Stomach (tissue), 9 donors: ENCODE results near the gene PDE4D. TPM values are rescaled to one million over a fixed set of nuclear protein-coding genes. Genes with fewer than 3 reads are reported as not detected.

ENCODE experiments used
- DNase-seq, 2 donors: peaks; one replicate each; pipeline versions ENCODE4 v3.0.0 to v3.0.0-alpha.2; 2013 to 2019
- H3K27ac ChIP-seq, 5 donors: fragments of 200-600 bp in 4 of 5; sonication (generic) in 4 of 5; one replicate each; pipeline ENCODE4 v1.5.1; 2013 to 2019; ENCODE audit warnings: mild to moderate bottlenecking in 1 of 5, moderate library complexity in 1 of 5
- H3K27me3 ChIP-seq, 3 donors: fragments of 200-600 bp; sonication (generic); one replicate each; pipeline ENCODE4 v1.5.1; 2017 to 2019; ENCODE audit warnings: mixed run types in 1 of 3
- H3K36me3 ChIP-seq, 4 donors: fragments of 200-600 bp; sonication (generic); 1 replicate in 3 of 4; 2 replicates in 1 of 4; pipeline ENCODE4 v1.5.1; 2016 to 2019
- H3K4me1 ChIP-seq, 4 donors: fragments of 200-600 bp; sonication (generic); one replicate each; pipeline ENCODE4 v1.5.1; 2016 to 2019
- H3K4me3 ChIP-seq, 4 donors: fragments of 200-600 bp; sonication (generic) in 3 of 4; one replicate each; pipeline ENCODE4 v1.5.1; 2016 to 2019; ENCODE audit warnings: mild to moderate bottlenecking in 1 of 4
- H3K9me3 ChIP-seq, 4 donors: fragments of 200-600 bp; sonication (generic); one replicate each; pipeline ENCODE4 v1.5.1; 2016 to 2019
- EP300 ChIP-seq: sonication (generic); formaldehyde crosslinking; IDR thresholded peaks from one replicate; pipeline ENCODE4 v1.6.1; 2017; ENCODE audit warnings: antibody characterized with exemption
- POLR2A ChIP-seq, 4 donors: fragments of 450-650 bp; IDR thresholded peaks; one replicate each; pipeline ENCODE4 v1.6.1; 2016; ENCODE audit warnings: antibody characterized with exemption in 4 of 4, control low read depth in 2 of 4, mild to moderate bottlenecking in 1 of 4, moderate library complexity in 1 of 4
- POLR2AphosphoS5 ChIP-seq, 3 donors: sonication (generic); formaldehyde crosslinking; IDR thresholded peaks; one replicate each; pipeline ENCODE4 v1.6.1; 2016; ENCODE audit warnings: antibody characterized with exemption in 3 of 3
- WGBS, 5 donors: extraction: QIAGEN DNeasy Blood & Tissue Kit in 3 of 5; methylation state at CpG; one replicate each; pipeline versions ENCODE4 v1.1.5 to v1.1.7; 2013 to 2018; 5-methylcytosine and 5-hydroxymethylcytosine counted together
- intact Hi-C: fragments of 100-400 bp; cut with DNase I; formaldehyde crosslinking; loops from one replicate; pipeline ENCODE4 v1.15.1; 2023; ENCODE audit warnings: low total_unique reads
- polyA plus RNA-seq, 3 donors: library from polyadenylated mRNA; stranded (reverse); fragments of 200-250 nt; gene quantifications; one replicate each; pipeline ENCODE4 v1.2.3, GENCODE V29; 2013
- total RNA-seq, 5 donors: library from RNA; depleted of rRNA; stranded (reverse); fragments of >200 nt; gene quantifications; one replicate each; pipeline versions ENCODE4 v1.1.0 to v1.2.3, GENCODE V29; 2014 to 2016
- TF ChIP-seq, protein P1 (sequence below), 7 experiments: fragments of 450-650 bp in 4 of 7; fragments of 200-600 bp in 3 of 7; sonication (generic) in 3 of 7; IDR thresholded peaks; one replicate each; pipeline ENCODE4 v1.5.1; 2016 to 2019; ENCODE audit warnings: antibody characterized with exemption in 7 of 7, control low read depth in 2 of 7, mild to moderate bottlenecking in 1 of 7
- donor health status: healthy with polysubstance abuse.
- donor health status: Bipolar disorder and iron deficiency.
- donor health status: healthy.

Gene PDE4D
- total and polyA plus RNA-seq, 8 donors: 3.1 to 147 (median 97.3) TPM

DNA sequence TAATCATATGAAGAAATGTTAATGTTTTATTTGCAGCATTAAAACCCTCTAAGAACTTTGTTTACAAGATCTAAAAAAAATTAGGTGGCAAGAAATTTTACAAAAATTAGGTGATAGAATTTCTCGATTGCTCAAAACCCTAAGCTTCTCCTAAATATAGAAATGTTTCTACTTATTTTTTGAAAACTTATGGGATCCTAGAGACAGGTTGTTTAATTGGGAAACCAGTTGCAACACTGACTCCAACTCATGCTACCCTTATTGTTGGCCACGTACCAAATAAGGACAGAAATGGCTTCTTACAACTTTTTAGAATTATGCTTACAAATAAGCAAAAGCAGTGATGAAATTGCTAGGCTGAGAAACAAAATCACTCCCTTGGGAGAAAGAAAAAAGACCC lies 531.1 kb downstream of the PDE4D start:
- TF ChIP-seq POLR2A (IDR thresholded peaks at IDR 0.05) (no peak), EP300 (no peak)
- TF ChIP-seq, protein P1, sequence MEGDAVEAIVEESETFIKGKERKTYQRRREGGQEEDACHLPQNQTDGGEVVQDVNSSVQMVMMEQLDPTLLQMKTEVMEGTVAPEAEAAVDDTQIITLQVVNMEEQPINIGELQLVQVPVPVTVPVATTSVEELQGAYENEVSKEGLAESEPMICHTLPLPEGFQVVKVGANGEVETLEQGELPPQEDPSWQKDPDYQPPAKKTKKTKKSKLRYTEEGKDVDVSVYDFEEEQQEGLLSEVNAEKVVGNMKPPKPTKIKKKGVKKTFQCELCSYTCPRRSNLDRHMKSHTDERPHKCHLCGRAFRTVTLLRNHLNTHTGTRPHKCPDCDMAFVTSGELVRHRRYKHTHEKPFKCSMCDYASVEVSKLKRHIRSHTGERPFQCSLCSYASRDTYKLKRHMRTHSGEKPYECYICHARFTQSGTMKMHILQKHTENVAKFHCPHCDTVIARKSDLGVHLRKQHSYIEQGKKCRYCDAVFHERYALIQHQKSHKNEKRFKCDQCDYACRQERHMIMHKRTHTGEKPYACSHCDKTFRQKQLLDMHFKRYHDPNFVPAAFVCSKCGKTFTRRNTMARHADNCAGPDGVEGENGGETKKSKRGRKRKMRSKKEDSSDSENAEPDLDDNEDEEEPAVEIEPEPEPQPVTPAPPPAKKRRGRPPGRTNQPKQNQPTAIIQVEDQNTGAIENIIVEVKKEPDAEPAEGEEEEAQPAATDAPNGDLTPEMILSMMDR (IDR thresholded peaks at IDR 0.05): no peak
- intact Hi-C loops: no loop called here
- peaks cover 10 to 18% (median 14%) of the 10 kb centered on the region in 4 donors for H3K4me1 ChIP-seq

DNA sequence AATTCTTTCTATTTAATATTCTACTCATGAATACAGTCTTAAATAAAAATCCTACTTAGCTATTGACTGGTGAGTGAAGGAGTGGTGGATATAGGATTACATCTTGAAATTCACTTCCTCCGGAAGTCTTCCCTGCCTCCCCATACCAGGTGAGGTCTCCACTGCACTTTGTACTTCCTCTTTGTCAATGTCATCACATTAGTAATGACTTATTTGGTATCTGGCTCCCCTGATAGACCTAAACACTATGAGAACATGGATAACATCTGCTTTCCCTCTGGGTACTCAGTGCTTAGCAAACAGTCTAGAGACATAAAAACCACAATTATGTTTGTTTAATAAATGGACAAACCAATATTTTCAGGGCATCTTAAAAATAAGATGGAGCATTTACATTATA lies 532.1 kb downstream of the PDE4D start:
- no peaks in the 10 kb centered on the region for H3K27me3 ChIP-seq
- no peak for DNase-seq
- 86 to 92% (median 89%) methylated on average over 1 of the region's 1 CpG for WGBS, 5 donors
- H3K4me1 ChIP-seq: peaks cover 16 to 27% (median 21%) of the 10 kb centered on the region in 4 donors
- intact Hi-C loops: no loop called here
- H3K36me3 ChIP-seq: no peaks in the 10 kb centered on the region
- H3K9me3 ChIP-seq: no peaks in the 10 kb centered on the region
- H3K4me3 ChIP-seq: no peak overlapping the region
- no peak overlapping the region for H3K27ac ChIP-seq
- TF ChIP-seq POLR2AphosphoS5 (IDR thresholded peaks at IDR 0.05): no peak
- TF ChIP-seq, protein P1 (IDR thresholded peaks at IDR 0.05): no peak
- TF ChIP-seq EP300: no peak
- TF ChIP-seq POLR2A (IDR thresholded peaks at IDR 0.05): no peak

More for the DNA sequence above, 531.1 kb downstream of the PDE4D start:
- Histone ChIP-seq H3K27me3 (no peaks in the 10 kb centered on the region), H3K27ac (no peak overlapping the region), H3K4me3 (no peak overlapping the region), H3K36me3 (no peaks in the 10 kb centered on the region), H3K9me3 (no peaks in the 10 kb centered on the region)
- DNase-seq: no peak
- 78 to 95% (median 92%) methylated on average over 2 of the region's 2 CpGs for WGBS, 5 donors

DNA sequence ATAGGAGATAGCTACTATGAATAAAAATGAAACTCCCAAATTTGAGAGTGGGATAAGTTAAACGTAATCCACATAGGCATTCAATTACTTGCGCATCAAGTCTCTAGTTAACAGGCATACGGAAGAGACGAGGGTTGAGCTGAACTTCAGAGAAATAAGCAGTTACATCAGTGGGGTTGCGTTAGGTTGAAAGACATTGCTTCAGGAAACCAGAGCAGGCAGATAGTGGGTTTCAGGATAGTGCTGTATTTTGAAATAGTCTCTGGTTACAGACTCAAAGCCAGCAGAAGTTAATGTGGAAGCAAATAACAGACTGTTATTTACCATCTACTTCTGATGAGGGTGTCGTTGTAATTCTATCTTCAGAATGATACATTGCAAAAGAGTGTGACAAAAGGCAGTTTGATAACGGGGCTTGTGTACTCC lies 533.4 kb downstream of the PDE4D start:
- Histone ChIP-seq H3K36me3 (no peaks in the 10 kb centered on the region), H3K27ac (peak overlapping the region in 1 of 5 donors; percentile 47), H3K4me3 (no peak overlapping the region), H3K9me3 (no peaks in the 10 kb centered on the region), H3K27me3 (no peaks in the 10 kb centered on the region), H3K4me1 (peaks cover 17 to 30% (median 24%) of the 10 kb centered on the region in 4 donors)
- WGBS, 5 donors: 72 to 87% (median 78%) methylated on average over 7 of the region's 7 CpGs
- peak in 1 of 3 donors; percentile 45 for TF ChIP-seq POLR2AphosphoS5 (IDR thresholded peaks at IDR 0.05)
- TF ChIP-seq, protein P1 (IDR thresholded peaks at IDR 0.05): no peak
- DNase-seq: no peak
- intact Hi-C loops: no loop called here

DNA sequence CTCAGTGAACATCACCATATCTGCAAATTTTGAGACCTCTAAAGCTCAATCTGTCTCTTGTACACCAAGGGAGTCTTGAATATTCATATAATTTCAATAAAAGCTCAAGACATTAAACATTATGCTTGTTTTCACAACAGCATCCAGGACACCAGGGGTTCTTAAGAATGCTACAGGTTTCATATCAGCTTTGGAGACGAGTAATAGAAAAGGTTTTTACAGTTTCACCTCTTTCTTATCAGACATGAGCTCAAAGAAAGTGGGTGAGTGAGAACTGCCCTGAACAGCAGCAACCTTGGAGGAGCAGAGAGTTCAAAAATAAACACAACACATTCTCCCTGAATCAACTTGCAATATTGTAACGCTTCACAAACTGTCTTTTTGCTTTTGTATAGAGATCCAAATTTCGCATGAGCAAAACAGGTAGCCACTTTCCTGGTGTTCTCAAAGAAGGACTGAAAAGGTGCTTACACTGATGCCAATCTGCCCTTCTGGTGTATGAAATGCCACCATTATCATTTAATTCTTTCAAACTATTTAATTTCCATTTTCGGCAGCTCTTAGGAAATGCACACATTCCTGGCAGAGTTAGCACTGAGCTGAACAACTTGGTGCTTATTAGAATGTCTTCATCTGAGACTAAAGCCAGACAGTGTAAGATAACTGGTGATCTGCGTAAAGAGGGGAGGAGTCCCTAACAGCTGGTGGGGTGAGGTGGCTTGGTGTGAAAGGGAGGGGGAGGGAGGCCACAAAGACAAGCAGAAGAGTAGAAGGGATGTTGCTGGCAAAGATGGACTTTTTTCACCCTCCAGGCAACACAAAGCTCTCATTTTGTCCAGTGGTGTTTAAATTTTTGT lies 535.3 kb downstream of the PDE4D start:
- no peaks in the 10 kb centered on the region for H3K36me3 ChIP-seq
- peaks cover 17 to 46% (median 32%) of the 10 kb centered on the region in 4 donors for H3K4me1 ChIP-seq
- no peak overlapping the region for H3K4me3 ChIP-seq
- intact Hi-C loops: no loop called here
- H3K9me3 ChIP-seq: no peaks in the 10 kb centered on the region
- WGBS, 5 donors: 27 to 43% (median 33%) methylated on average over 5 of the region's 5 CpGs
- peak overlapping the region in 4 of 5 donors; percentile 16 to 68 (median 60) for H3K27ac ChIP-seq
- TF ChIP-seq EP300: no peak
- TF ChIP-seq POLR2AphosphoS5 (IDR thresholded peaks at IDR 0.05): peak in 2 of 3 donors; percentile 8 to 36
- no peak for TF ChIP-seq POLR2A (IDR thresholded peaks at IDR 0.05)
- TF ChIP-seq, protein P1 (IDR thresholded peaks at IDR 0.05): no peak
- peak in 1 of 2 donors; percentile 46 for DNase-seq
- no peaks in the 10 kb centered on the region for H3K27me3 ChIP-seq
